Fibroblast of the aortic adventitia (primary cell): ENCODE results near the gene NAV2. TPM values are rescaled to one million over a fixed set of nuclear protein-coding genes. Genes with fewer than 3 reads are reported as not detected.

ENCODE experiments used
- DNase-seq: peaks from one replicate; pipeline ENCODE4 v3.0.0-alpha.2; 2010; ENCODE audit warnings: low read depth
- H3K4me3 ChIP-seq: 2 replicates; pipeline ENCODE4 v1.5.1; 2011; ENCODE audit warnings: low read depth, mild to moderate bottlenecking, control low read depth, low read length, moderate library complexity
- CTCF ChIP-seq: IDR thresholded peaks from 2 replicates; pipeline ENCODE4 v1.5.1; 2011; ENCODE audit warnings: mild to moderate bottlenecking, low read length, control low read depth, inconsistent platforms; ENCODE audit not compliant: insufficient read depth
- total RNA-seq: library from RNA; depleted of rRNA; stranded (reverse); fragments of >200 nt; gene quantifications from 2 replicates; pipeline ENCODE4 v1.2.3, GENCODE V29; 2012; ENCODE audit warnings: low replicate concordance

Gene NAV2
- total RNA-seq, 1 donor, result 44.6 TPM

- no peak for DNase-seq
- no peak overlapping the region for H3K4me3 ChIP-seq
- no peak for TF ChIP-seq CTCF
Measured at GRCh38 chr11:20041499-20041898, 328.9 kb downstream of the NAV2 start.

GRCh38 chr11:20042045-20042639, 329.5 kb downstream of the NAV2 start:
- TF ChIP-seq CTCF, result no peak
- DNase-seq, result no peak
- no peak overlapping the region for H3K4me3 ChIP-seq

- H3K4me3 ChIP-seq, result no peak overlapping the region
- no peak for DNase-seq
- no peak for TF ChIP-seq CTCF
Measured at GRCh38 chr11:20042811-20043341, 330.2 kb downstream of the NAV2 start.

GRCh38 chr11:20043992-20044391, 331.4 kb downstream of the NAV2 start:
- DNase-seq, result no peak
- no peak overlapping the region for H3K4me3 ChIP-seq
- no peak for TF ChIP-seq CTCF

GRCh38 chr11:20045098-20045688, 332.6 kb downstream of the NAV2 start:
- no peak for DNase-seq
- H3K4me3 ChIP-seq, result no peak overlapping the region
- no peak for TF ChIP-seq CTCF

- no peak overlapping the region for H3K4me3 ChIP-seq
- TF ChIP-seq CTCF, result no peak
- no peak for DNase-seq
Measured at GRCh38 chr11:20046416-20046815, 333.8 kb downstream of the NAV2 start.
